Neural cell (in vitro differentiated cells): ENCODE measurements around the gene WRAP73.
"Not testable (repeated sequence)": the region's sequence is repeated elsewhere in the genome, so short reads cannot be mapped to it uniquely, and the experiment has no call there.

Experiments used
- CTCF ChIP-seq: fragments of 450-650 bp; IDR thresholded peaks from 2 replicates; pipeline ENCODE4 v1.5.1; 2014; ENCODE audit warnings: antibody characterized with exemption, mild to moderate bottlenecking, moderate library complexity; ENCODE audit not compliant: poor library complexity, severe bottlenecking
- EZH2 ChIP-seq: fragments of 200-600, 300-800 bp; shearing (Covaris generic), sonication (generic); IDR thresholded peaks from 2 replicates; pipeline ENCODE4 v1.6.1; 2014; ENCODE audit warnings: antibody characterized with exemption, low read length, borderline replicate concordance, mild to moderate bottlenecking; ENCODE audit not compliant: insufficient read depth, poor library complexity, severe bottlenecking
- MXI1 ChIP-seq: fragments of 450-650 bp; conservative IDR thresholded peaks from 2 replicates; pipeline ENCODE4 v1.6.1; 2014; ENCODE audit warnings: antibody characterized with exemption, mild to moderate bottlenecking; ENCODE audit not compliant: poor library complexity, severe bottlenecking
- POLR2AphosphoS5 ChIP-seq: IDR thresholded peaks from 2 replicates; pipeline ENCODE4 v1.6.1; 2012
- SMC3 ChIP-seq: fragments of 450-650 bp; conservative IDR thresholded peaks from 2 replicates; pipeline ENCODE4 v1.6.1; 2014; ENCODE audit warnings: antibody characterized with exemption, mild to moderate bottlenecking, moderate library complexity; ENCODE audit not compliant: poor library complexity

DNA sequence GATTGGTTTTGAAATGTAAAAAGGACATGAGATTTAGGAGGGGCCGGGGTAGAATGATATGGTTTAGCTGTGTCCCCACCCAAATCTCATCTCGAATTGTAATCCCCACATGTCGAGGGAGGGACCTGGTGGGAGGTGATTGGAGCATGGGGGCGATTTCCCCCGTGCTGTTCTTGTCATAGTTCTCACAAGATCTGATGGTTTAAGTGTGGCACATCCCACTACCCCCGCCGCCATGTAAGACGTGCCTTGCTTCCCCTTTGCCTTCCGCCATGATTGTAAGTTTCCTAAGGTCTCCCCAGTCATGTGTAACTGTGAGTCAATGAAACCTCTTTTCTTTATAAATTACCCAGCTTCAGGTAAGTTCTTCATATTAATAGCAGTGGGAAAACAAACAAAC is 27.8 kb downstream of the WRAP73 start:
- not testable (repeated sequence) for TF ChIP-seq CTCF, POLR2AphosphoS5, SMC3, EZH2, MXI1
